MCF 10A (cell line): ENCODE measurements around the gene DYNLL1. TPM values are rescaled to one million over a fixed set of nuclear protein-coding genes. Genes with fewer than 3 reads are reported as not detected.

Source experiments
- BruUV-seq: library from RNA; stranded (reverse); fragments of 400-500 nt; replicated peaks from 2 replicates; lab custom pipeline; 2021; lab: Mats Ljungman, UMichigan
- CTCF ChIA-PET: fragments of 300-600 bp; sonication (Branson Sonifier 250); formaldehyde crosslinking; extraction: SDS; loops from one replicate; lab custom pipeline; 2021; ENCODE audit warnings: antibody characterized with exemption, inconsistent platforms; lab: Yijun Ruan, JAX
- POLR2A ChIA-PET: fragments of 300-600, 350-650 bp; sonication (Branson Sonifier 250); formaldehyde crosslinking; extraction: SDS; loops from one replicate; lab custom pipeline; 2020; ENCODE audit warnings: antibody characterized with exemption, inconsistent platforms; lab: Yijun Ruan, JAX
- DNase-seq: peaks from one replicate; pipeline ENCODE4 v3.0.0-alpha.2; 2018; ENCODE audit not compliant: unreplicated experiment
- H3K27ac Mint-ChIP-seq: one replicate; pipeline ENCODE4 v1.8.0; 2022; ENCODE audit warnings: mild to moderate bottlenecking, low read depth, mixed read lengths; ENCODE audit not compliant: unreplicated experiment
- H3K27me3 Mint-ChIP-seq: one replicate; pipeline ENCODE4 v1.8.0; 2022; ENCODE audit warnings: mixed read lengths; ENCODE audit not compliant: insufficient read depth, unreplicated experiment
- H3K36me3 Mint-ChIP-seq: one replicate; pipeline ENCODE4 v1.8.0; 2022; ENCODE audit warnings: mild to moderate bottlenecking, moderate library complexity, mixed read lengths; ENCODE audit not compliant: insufficient read depth, unreplicated experiment
- H3K4me1 Mint-ChIP-seq: one replicate; pipeline ENCODE4 v1.8.0; 2022; ENCODE audit warnings: mixed read lengths; ENCODE audit not compliant: insufficient read depth, unreplicated experiment
- H3K4me3 Mint-ChIP-seq: one replicate; pipeline ENCODE4 v1.8.0; 2022; ENCODE audit warnings: mild to moderate bottlenecking, moderate library complexity, mixed read lengths; ENCODE audit not compliant: unreplicated experiment
- H3K9me3 Mint-ChIP-seq: one replicate; pipeline ENCODE4 v1.8.0; 2022; ENCODE audit warnings: mixed read lengths; ENCODE audit not compliant: unreplicated experiment
- CTCF ChIP-seq: fragments of 200-600 bp; IDR thresholded peaks from one replicate; pipeline ENCODE4 v1.8.0; 2022; ENCODE audit warnings: antibody characterized with exemption, mild to moderate bottlenecking; ENCODE audit not compliant: unreplicated experiment
- intact Hi-C: fragments of 100-400 bp; cut with micrococcal nuclease; formaldehyde crosslinking; loops from 2 replicates; pipeline ENCODE4 v1.14.1; 2022
- total RNA-seq: library from RNA; stranded (reverse); gene quantifications from 2 replicates; pipeline ENCODE4 v1.2.3, GENCODE V29; 2022

Gene DYNLL1
- total RNA-seq, 1 experiment from 2014 or later, result 247 TPM

GRCh38 chr12:120500581-120500980, 4.7 kb downstream of the DYNLL1 start:
- no peak for DNase-seq
- H3K4me3 Mint-ChIP-seq, result no peak overlapping the region
- H3K27ac Mint-ChIP-seq, result no peak overlapping the region
- peaks cover 74% of the 10 kb centered on the region for H3K36me3 Mint-ChIP-seq
- ChIA-PET POLR2A (interaction anchor here (0.6 to 2.6 kb wide), 3 partner anchors 9 to 302 kb away, joined by 4 to 10 read pairs (median 5); partner anchors contain the start of gene COQ5), CTCF (interaction anchor here (0.5 to 1.1 kb wide), 7 partner anchors 15 to 70 kb away, joined by 3 to 4 read pairs (median 3); no protein-coding TSS in a partner anchor)
- no peak for TF ChIP-seq CTCF
- H3K4me1 Mint-ChIP-seq, result peaks cover 7% of the 10 kb centered on the region
- H3K9me3 Mint-ChIP-seq, result no peaks in the 10 kb centered on the region
- intact Hi-C loops, result no loop called here
- no peaks in the 10 kb centered on the region for H3K27me3 Mint-ChIP-seq
- no TSS peak for BruUV-seq

- no peaks in the 10 kb centered on the region for H3K9me3 Mint-ChIP-seq
- POLR2A ChIA-PET, result interaction anchor here (0.7 to 1.1 kb wide), 2 partner anchors 25 to 35 kb away, joined by 3 to 5 read pairs; partner anchors contain the start of gene COQ5
- no TSS peak for BruUV-seq
- H3K27ac Mint-ChIP-seq, result no peak overlapping the region
- intact Hi-C loops, result no loop called here
- no peak overlapping the region for H3K4me3 Mint-ChIP-seq
- CTCF ChIA-PET, result interaction anchor here (0.5 kb wide), 1 partner anchor 202 kb away, joined by 3 read pairs; the partner anchor contains the start of gene SIRT4
- DNase-seq, result no peak
- TF ChIP-seq CTCF, result no peak
- peaks cover 72% of the 10 kb centered on the region for H3K36me3 Mint-ChIP-seq
- H3K4me1 Mint-ChIP-seq, result no peaks in the 10 kb centered on the region
- H3K27me3 Mint-ChIP-seq, result no peaks in the 10 kb centered on the region
Observed at GRCh38 chr12:120504587-120504986, 8.7 kb downstream of the DYNLL1 start.

- no TSS peak for BruUV-seq
- POLR2A ChIA-PET, result interaction anchor here (2.5 kb wide), 2 partner anchors 10 to 12 kb away, joined by 11 to 14 read pairs; partner anchors contain the start of gene DYNLL1
Observed at GRCh38 chr12:120508537-120508936, 12.6 kb downstream of the DYNLL1 start.

More at GRCh38 chr12:120508537-120508936, 12.6 kb downstream of the DYNLL1 start:
- Mint-ChIP-seq H3K27me3 (no peaks in the 10 kb centered on the region), H3K9me3 (no peaks in the 10 kb centered on the region), H3K4me1 (no peaks in the 10 kb centered on the region), H3K36me3 (peaks cover 62% of the 10 kb centered on the region), H3K27ac (no peak overlapping the region), H3K4me3 (no peak overlapping the region)
- no peak for TF ChIP-seq CTCF
- intact Hi-C loops, result no loop called here
- CTCF ChIA-PET, result interaction anchor here (0.5 to 0.6 kb wide), 2 partner anchors 17 to 75 kb away, joined by 3 read pairs; no protein-coding TSS in a partner anchor
- DNase-seq, result no peak
